A673 (cell line): ENCODE data around the gene TMPRSS6. TPM values are rescaled to one million over a fixed set of nuclear protein-coding genes. Genes with fewer than 3 reads are reported as not detected.
A peak's percentile ranks its signal among the peaks of the same experiment; 100 is the strongest.

Experiments used
- BruUV-seq: library from RNA; stranded (reverse); fragments of 400-500 nt; replicated peaks from 2 replicates; lab custom pipeline; 2021; lab: Mats Ljungman, UMichigan
- CTCF ChIA-PET: fragments of 300-600 bp; sonication (Branson Sonifier 250); formaldehyde crosslinking; loops from one replicate; lab custom pipeline; 2022; ENCODE audit warnings: antibody characterized with exemption; lab: Charles Lee
- POLR2A ChIA-PET: fragments of 300-600 bp; sonication (Branson Sonifier 250); formaldehyde crosslinking; loops from one replicate; lab custom pipeline; 2022; ENCODE audit warnings: antibody characterized with exemption; ENCODE audit not compliant: low non-redundant PET; lab: Charles Lee
- DNase-seq: peaks from one replicate; pipeline ENCODE4 v3.0.0-alpha.2; 2015; ENCODE audit warnings: low spot score
- H3K27ac ChIP-seq: fragments of 200-600 bp; sonication (generic); 2 replicates; pipeline ENCODE4 v1.5.1; 2016; ENCODE audit warnings: mixed run types, low read depth, mild to moderate bottlenecking, mixed read lengths, antibody characterized with exemption, low read length; ENCODE audit not compliant: poor library complexity, severe bottlenecking
- H3K27me3 ChIP-seq: fragments of 200-600 bp; sonication (generic); replicated peaks from 2 replicates; pipeline ENCODE4 v1.6.1; 2017; ENCODE audit warnings: mixed run types, low read depth, mild to moderate bottlenecking, mixed read lengths, antibody characterized with exemption, low read length; ENCODE audit not compliant: insufficient read depth, poor library complexity
- H3K36me3 ChIP-seq: fragments of 200-600 bp; sonication (generic); 2 replicates; pipeline ENCODE4 v1.6.1; 2016; ENCODE audit warnings: mixed run types, mild to moderate bottlenecking, mixed read lengths, antibody characterized with exemption, low read length; ENCODE audit not compliant: insufficient read depth, poor library complexity, severe bottlenecking
- H3K4me1 ChIP-seq: fragments of 200-600 bp; sonication (generic); 2 replicates; pipeline ENCODE4 v1.6.1; 2017; ENCODE audit warnings: mixed run types, mild to moderate bottlenecking, mixed read lengths, antibody characterized with exemption, low read length; ENCODE audit not compliant: insufficient read depth, poor library complexity, severe bottlenecking
- H3K4me3 ChIP-seq: fragments of 200-600 bp; sonication (generic); 2 replicates; pipeline ENCODE4 v1.5.1; 2016; ENCODE audit warnings: low read depth, mixed run types, mild to moderate bottlenecking, mixed read lengths, low read length; ENCODE audit not compliant: poor library complexity, severe bottlenecking
- H3K9me3 ChIP-seq: fragments of 200-600 bp; sonication (generic); 2 replicates; pipeline ENCODE4 v1.6.1; 2016; ENCODE audit warnings: mixed run types, low read depth, mild to moderate bottlenecking, mixed read lengths, antibody characterized with exemption, low read length; ENCODE audit not compliant: poor library complexity, severe bottlenecking
- CTCF ChIP-seq: fragments of 300-800, 200-600 bp; sonication (generic); conservative IDR thresholded peaks from 2 replicates; pipeline ENCODE4 v1.5.1; 2017; ENCODE audit warnings: low read depth, mild to moderate bottlenecking, antibody characterized with exemption, low read length, moderate library complexity, mixed read lengths
- EZH2 ChIP-seq: fragments of 200-600 bp; sonication (generic); IDR thresholded peaks from 2 replicates; pipeline ENCODE4 v1.6.1; 2017; ENCODE audit warnings: borderline replicate concordance, low read depth, mild to moderate bottlenecking, mixed read lengths, antibody characterized with exemption, low read length; ENCODE audit not compliant: poor library complexity, severe bottlenecking
- intact Hi-C: fragments of 100-400 bp; cut with micrococcal nuclease; formaldehyde crosslinking; loops from one replicate; pipeline ENCODE4 v1.10.0; 2022; ENCODE audit not compliant: unreplicated experiment
- total RNA-seq: library from RNA; stranded (reverse); gene quantifications from 2 replicates; pipeline ENCODE4 v1.2.3, GENCODE V29; 2021

The TMPRSS6 gene
- total RNA-seq, 1 experiment from 2014 or later, result not detected

GRCh38 chr22:37062702-37063381 lies 46.7 kb downstream of the TMPRSS6 start:
- TF ChIP-seq CTCF, result no peak
- ChIA-PET CTCF (interaction anchor here (0.7 kb wide), 1 partner anchor 106 kb away, joined by 8 read pairs; no protein-coding TSS in a partner anchor), POLR2A (no interaction called here)
- Histone ChIP-seq H3K4me1 (no peaks in the 10 kb centered on the region), H3K36me3 (no peaks in the 10 kb centered on the region), H3K27ac (no peak overlapping the region), H3K4me3 (no peak overlapping the region), H3K9me3 (no peaks in the 10 kb centered on the region), H3K27me3 (no peaks in the 10 kb centered on the region)
- DNase-seq, result no peak
- TSS peak; percentile 27 for BruUV-seq
- intact Hi-C loops, result no loop called here

- DNase-seq, result no peak
- POLR2A ChIA-PET, result interaction anchor here (0.6 kb wide), 1 partner anchor 533 kb away, joined by 4 read pairs; no protein-coding TSS in a partner anchor
- Histone ChIP-seq H3K4me3 (no peak overlapping the region), H3K27me3 (no peaks in the 10 kb centered on the region), H3K27ac (no peak overlapping the region), H3K36me3 (peaks cover 5% of the 10 kb centered on the region), H3K9me3 (no peaks in the 10 kb centered on the region), H3K4me1 (no peaks in the 10 kb centered on the region)
- CTCF ChIA-PET, result interaction anchor here (0.7 kb wide), 1 partner anchor 106 kb away, joined by 8 read pairs; no protein-coding TSS in a partner anchor
- TF ChIP-seq EZH2, result no peak
- no peak for TF ChIP-seq CTCF
- intact Hi-C loops, result no loop called here
- BruUV-seq, result no TSS peak
Measured at GRCh38 chr22:37062376-37062675, 47.2 kb downstream of the TMPRSS6 start.

GRCh38 chr22:37061611-37062375 lies 47.7 kb downstream of the TMPRSS6 start:
- no peak for DNase-seq
- Histone ChIP-seq H3K4me1 (no peaks in the 10 kb centered on the region), H3K27ac (no peak overlapping the region), H3K4me3 (no peak overlapping the region), H3K27me3 (no peaks in the 10 kb centered on the region), H3K36me3 (peaks cover 5% of the 10 kb centered on the region), H3K9me3 (no peaks in the 10 kb centered on the region)
- CTCF ChIA-PET, result interaction anchor here (0.7 kb wide), 1 partner anchor 107 kb away, joined by 8 read pairs; no protein-coding TSS in a partner anchor
- intact Hi-C loops, result no loop called here
- TF ChIP-seq EZH2 (no peak), CTCF (no peak)
- POLR2A ChIA-PET, result interaction anchor here (0.6 kb wide), 1 partner anchor 532 kb away, joined by 4 read pairs; no protein-coding TSS in a partner anchor
- no TSS peak for BruUV-seq
